Renal cortical epithelial cell (primary cell): Measurements from ENCODE around the gene TBX4. TPM values are rescaled to one million over a fixed set of nuclear protein-coding genes. Genes with fewer than 3 reads are reported as not detected.
"Not testable (repeated sequence)": the region's sequence is repeated elsewhere in the genome, so short reads cannot be mapped to it uniquely, and the experiment has no call there.

Source experiments
- DNase-seq: peaks from one replicate; pipeline ENCODE4 v3.0.0-alpha.2; 2011; ENCODE audit warnings: low read depth
- total RNA-seq: library from RNA; depleted of rRNA; stranded (reverse); fragments of >200 nt; gene quantifications from 2 replicates; pipeline ENCODE4 v1.2.3, GENCODE V29; 2014

The TBX4 gene
- total RNA-seq, 1 donor from 2014 or later = not detected

- DNase-seq = no peak
Measured at GRCh38 chr17:61524319-61524718, 72.1 kb downstream of the TBX4 start.

DNA sequence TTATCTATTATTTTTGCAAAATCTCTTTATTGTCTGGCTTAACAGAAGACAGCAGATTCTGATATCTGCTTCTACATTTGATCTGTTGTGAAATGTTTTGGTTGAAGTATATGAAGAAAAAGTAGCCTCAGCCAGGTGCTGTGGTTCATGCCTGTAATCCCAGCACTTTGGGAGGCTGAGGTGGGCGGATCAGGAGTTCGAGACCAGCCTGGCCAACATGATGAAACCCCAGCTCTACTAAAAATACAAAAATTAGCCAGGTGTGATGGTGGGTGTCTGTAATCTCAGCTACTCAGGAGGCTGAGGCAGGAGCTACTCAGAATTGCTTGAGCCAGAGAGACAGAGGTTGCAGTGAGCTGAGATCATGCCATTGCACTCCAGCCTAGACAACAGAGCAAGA lies 75.2 kb downstream of the TBX4 start:
- not testable (repeated sequence) for DNase-seq

DNA sequence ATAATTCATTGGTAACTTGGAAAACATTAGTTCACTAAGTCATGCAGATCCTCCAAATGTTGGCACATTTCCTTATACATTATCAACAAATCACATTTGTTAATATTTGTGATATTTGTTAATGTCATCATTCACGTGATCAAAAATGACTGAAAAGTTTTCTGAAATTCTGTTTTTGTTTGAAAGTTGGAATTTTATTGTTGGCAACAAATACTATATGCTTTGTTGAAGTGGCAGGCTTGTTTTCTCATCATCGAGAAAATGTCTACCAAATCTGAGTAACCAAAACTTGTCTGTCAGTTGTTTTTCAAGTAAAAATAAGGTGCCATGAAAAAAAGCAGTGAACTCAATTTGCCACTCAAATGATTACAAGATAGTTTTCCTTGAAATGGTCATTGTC lies 75.9 kb downstream of the TBX4 start:
- no peak for DNase-seq

- no peak for DNase-seq
Measured at GRCh38 chr17:61531223-61531622, 79.0 kb downstream of the TBX4 start.

DNA sequence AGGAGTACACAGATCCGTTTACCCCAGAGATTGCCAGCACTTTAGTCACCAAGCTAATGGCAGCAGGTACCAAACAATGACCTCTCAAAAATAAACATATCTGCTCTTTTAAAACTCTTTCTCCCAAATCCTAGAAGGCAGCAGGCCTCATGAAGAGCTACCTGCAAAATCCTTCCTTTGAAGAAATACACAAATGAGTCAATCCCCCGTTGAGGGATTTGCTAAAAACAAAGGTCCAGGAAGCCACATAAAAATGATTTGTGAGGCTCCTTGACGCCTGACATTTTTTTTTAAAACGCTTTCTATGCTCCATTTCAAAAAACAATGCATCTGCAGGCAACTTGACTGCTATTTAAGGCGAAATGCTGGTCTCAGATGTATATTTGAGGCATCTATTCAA lies 80.6 kb downstream of the TBX4 start:
- no peak for DNase-seq

DNA sequence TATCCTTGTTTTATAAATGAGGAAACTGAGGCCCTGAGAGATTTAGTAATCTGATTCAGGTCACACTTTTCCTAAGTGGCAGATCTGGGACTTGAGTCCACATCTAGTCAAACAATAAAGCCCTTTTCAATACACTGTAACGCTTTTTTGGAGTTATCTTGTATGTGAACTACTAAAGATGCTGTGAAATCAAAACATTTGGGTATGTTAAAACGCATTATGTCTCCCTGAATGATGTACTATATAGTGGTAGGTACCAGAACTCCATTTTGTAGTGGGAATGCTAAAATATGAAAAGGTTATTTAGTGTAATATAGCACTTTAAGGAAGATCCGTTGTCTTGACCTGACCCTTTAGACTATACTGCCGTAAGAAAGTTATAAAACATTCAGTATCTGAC lies 81.6 kb downstream of the TBX4 start:
- DNase-seq = no peak

- DNase-seq = no peak
Measured at GRCh38 chr17:61534414-61534813, 82.2 kb downstream of the TBX4 start.

Other genes starting within 250 kb of the TBX4 start
- 2.1 and 4.8 TPM in 2 replicates for gene TBX2, start 52.6 kb upstream of the TBX4 start, total RNA-seq
- gene NACA2, start 138.8 kb downstream of the TBX4 start, total RNA-seq = not detected in 2 replicates